HG03045 (cell line): ENCODE measurements around the gene WASF3.

Source experiments
- ATAC-seq: cut with Tn5 transposase; IDR thresholded peaks from one replicate; pipeline ENCODE4 v1.9.1; 2021; ENCODE audit warnings: mild to moderate bottlenecking, moderate library complexity; ENCODE audit not compliant: unreplicated experiment

Gene WASF3

DNA sequence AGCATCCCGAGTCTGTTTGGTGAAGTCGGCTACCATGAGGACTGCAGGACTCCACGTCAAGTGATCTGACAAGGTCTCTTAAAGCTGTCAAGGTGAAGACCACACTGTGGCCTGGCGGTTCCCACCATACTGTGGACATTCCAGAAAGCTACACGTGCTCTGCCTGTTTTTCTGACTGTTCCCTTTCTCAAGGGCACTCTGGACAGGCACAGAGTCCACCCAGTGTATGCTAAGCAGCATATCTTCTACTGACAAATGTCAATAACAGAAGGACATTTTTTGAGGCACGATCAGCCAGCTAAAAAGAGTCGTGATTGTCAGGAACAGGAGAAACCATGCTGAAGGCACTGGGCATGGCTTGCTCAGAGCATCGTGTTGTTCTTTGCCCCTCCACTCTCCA, 12.8 kb upstream of the WASF3 start:
- no peak for ATAC-seq

GRCh38 chr13:26548205-26548765, 9.2 kb upstream of the WASF3 start:
- no peak for ATAC-seq

DNA sequence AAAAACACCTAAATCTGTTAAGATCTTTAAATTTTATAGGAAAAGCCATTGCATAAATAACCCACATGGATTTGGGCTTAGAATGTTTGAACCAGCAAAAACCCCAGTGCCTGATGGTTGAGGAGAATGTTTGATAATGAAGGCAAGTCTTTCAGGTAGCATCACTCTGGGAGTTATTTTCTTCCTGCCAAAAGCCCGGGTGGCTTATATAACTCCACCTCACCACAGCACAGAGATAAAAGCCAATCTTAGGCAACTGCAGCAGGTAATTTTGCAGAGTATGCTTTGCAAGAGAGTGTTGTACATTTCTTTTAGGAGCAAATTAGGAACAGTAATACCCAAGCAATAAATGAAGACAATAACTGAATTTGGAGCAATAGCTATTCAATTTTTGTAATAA, 7.8 kb upstream of the WASF3 start:
- no peak for ATAC-seq

GRCh38 chr13:26551255-26551860, 6.1 kb upstream of the WASF3 start:
- no peak for ATAC-seq

- ATAC-seq = no peak
These were observed 2.1 kb upstream of the WASF3 start for GRCh38 chr13:26555413-26555812.

GRCh38 chr13:26557051-26557392, 461 bp upstream of the WASF3 start:
- no peak for ATAC-seq

DNA sequence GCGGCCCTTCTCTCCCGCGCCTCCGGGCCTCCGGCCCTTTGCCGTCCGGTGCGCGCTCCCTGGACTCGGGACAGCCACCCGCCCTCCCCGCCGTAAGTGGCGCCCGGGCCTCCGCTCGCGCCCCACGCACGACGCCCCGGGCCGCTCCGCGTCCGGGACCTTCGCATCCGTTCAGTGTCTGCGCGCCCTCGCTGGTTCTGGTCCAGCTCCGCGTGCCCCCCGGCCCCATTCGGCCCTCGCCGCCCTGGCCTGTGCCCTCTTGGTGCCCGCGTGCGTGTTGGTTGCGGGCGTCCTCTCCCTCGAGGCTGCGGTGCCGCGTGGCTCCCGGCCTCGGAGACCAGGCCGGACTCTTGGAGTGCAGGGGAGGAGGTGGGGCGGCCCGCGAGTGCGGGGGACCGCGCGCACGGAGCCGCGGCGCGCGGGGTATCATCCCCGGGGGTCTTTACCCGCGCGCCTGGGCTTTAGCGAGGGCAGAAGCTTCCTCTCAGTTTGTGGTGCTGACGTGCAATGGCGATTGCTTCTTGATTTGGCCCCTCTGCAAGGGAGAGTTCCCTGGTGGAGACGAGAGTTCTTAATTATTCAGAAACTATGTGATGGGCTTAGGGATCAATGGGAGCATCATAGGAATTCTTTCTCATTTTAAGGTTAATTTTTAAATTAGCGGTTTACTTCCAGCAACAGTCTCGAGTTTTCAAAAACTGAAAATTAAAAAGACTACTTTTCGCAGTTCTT, 757 bp downstream of the WASF3 start:
- no peak for ATAC-seq

GRCh38 chr13:26558987-26559386, 1.5 kb downstream of the WASF3 start:
- ATAC-seq = no peak

GRCh38 chr13:26560456-26560855, 3.0 kb downstream of the WASF3 start:
- ATAC-seq = no peak

DNA sequence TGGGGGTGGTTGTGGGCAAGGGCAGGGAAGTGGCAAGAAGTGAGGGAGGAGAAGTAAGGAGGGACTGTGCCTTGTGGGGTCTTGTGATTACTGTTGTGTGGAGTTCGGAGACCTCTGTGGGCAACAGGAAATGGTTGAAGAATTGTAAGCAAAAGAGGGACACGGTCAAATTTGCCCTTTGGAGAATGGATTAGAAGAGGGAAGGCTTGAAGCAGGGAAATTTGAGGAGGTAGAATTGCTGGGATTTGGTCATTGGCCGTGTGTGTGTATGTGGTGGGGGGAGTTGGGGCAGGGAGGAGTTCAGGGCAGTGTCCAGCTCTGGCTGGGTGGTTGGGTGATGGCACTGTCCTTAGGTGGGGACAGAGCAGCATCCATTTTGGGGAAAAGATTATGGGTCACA, 3.6 kb downstream of the WASF3 start:
- no peak for ATAC-seq

DNA sequence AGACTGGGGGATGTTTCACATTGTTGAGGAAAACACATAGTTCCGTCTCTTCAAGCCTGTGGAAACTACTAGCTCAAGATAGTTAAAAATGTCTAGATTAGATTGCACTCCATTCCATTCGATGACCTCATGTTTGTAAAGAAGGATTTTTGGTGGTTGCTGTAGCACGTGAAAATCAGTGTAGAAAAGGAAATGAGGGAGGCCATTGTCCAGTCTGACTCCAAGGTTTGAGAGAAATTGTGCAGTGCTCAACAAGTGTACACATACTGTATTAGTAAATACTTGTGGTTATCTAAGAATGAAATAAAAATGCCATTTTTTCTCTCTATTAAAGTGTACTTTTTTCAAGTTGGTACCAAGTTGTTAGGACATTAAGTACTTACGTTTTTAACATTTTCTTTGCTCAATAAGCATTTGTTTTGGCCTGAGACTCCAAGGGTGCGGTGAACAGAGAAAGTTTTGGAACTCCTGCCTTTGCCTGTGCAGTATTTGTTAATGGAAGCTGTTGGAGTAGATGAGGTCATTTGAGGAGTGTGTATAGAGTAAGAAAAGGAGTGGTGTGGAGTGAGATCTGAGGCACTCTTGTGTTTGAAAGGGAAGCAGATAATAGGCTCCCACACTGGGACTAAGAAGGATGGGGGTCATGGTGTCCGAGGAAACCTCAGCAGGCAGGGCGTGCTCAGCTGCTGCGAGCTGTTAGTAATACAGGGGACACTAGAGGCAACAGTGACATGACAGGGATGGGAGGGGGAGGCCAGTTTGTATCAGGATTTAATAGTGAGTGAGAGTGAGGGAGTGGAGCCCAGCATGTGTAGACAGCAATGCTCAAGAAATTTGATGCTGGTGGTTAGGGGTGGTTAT, 4.4 kb downstream of the WASF3 start:
- no peak for ATAC-seq

GRCh38 chr13:26562512-26562890, 5.0 kb downstream of the WASF3 start:
- no peak for ATAC-seq

DNA sequence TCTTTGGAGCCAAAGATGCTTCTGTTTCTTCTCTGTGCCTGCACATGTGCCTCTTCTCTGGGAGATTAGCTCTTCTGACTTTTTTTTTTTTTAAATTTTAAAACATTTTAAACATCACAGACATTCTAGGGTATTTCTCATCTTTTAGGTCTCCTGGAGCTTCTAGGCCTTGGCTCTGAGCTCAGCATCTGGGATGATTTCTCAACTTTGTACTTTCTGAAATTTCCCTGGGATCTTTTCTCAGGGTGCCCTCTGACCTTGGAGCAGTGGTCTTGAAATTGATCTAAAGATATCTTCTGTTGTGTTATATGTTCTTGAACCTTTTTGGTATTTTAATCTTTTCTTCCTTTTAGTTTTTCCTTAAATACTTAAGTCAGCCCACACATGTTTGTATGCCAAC, 6.2 kb downstream of the WASF3 start:
- ATAC-seq = no peak

GRCh38 chr13:26568132-26568815, 10.8 kb downstream of the WASF3 start:
- no peak for ATAC-seq

- no peak for ATAC-seq
These were observed 14.0 kb downstream of the WASF3 start for GRCh38 chr13:26571518-26571917.

- ATAC-seq = no peak
These were observed 17.8 kb downstream of the WASF3 start for GRCh38 chr13:26575244-26575643.

DNA sequence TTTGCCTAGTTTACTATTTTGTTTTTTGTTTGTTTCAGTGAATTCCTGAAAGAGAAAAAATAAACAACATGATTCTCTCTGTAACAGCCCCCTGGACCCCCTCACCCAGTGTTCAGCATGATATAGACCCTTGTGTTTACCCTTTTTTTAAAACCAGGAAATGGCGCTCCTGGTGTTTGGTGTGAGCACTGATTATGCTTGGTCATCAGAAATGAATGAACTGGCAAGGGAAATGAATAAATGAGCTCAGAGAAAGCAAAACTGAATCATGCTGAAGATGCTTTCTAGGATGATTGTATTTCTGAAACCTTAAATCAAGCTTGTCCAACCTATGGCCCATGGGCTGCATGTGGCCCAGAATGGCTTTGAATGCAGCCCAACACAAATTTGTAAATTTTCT, 22.1 kb downstream of the WASF3 start:
- no peak for ATAC-seq

DNA sequence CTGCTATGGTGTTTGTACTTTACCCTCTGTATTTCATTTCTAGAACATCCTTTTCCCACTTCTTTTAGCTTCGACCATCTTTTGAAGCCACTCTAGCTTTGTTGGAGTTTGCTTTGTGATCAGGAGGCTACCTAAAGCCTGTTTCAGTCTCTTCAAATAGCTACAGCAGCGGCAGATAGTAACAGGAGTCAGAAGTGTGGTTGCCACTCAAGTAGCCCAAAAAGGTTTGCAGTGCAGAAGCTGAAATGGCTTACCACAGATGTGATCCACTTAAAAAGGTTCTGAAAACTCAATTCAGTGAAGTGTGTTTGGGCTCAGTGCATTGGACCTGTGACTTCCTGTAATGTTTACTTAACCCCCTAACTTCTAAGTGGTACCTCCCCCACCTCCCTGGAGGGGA, 26.2 kb downstream of the WASF3 start:
- ATAC-seq = no peak

DNA sequence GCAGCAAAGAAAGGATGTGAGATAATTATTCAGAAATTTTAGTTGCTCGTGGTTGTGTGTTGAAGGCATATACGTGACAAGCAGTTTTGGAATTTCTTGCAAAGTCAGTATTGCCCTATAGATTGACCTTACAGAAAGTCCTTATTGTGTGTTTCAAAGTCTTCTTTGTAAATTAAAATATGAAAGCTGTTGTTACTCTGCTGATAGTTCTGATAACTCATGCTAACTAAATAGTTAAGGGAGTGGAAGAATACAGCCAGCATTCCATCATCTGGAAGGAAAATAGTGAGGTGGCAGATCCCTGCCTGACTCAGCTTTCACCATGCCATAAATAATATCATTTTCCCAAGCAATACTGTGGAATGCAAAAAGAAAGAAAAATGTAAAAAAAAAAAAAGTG, 27.2 kb downstream of the WASF3 start:
- no peak for ATAC-seq

- no peak for ATAC-seq
These were observed 27.7 kb downstream of the WASF3 start for GRCh38 chr13:26585136-26585535.

GRCh38 chr13:26587251-26587650, 29.8 kb downstream of the WASF3 start:
- ATAC-seq = no peak
